ELR (cell line): Measurements from ENCODE around the gene ALOXE3.

Experiments used
- DNase-seq: peaks from one replicate; pipeline ENCODE4 v3.0.0-alpha.2; 2015; ENCODE audit warnings: low read depth

ALOXE3 gene

GRCh38 chr17:8048236-8048635 is 70.1 kb downstream of the ALOXE3 start:
- DNase-seq: no peak

- no peak for DNase-seq
These were observed 70.6 kb downstream of the ALOXE3 start for GRCh38 chr17:8047769-8048110.

GRCh38 chr17:8046929-8047768 is 71.2 kb downstream of the ALOXE3 start:
- DNase-seq: no peak

- DNase-seq: no peak
These were observed 71.9 kb downstream of the ALOXE3 start for GRCh38 chr17:8046306-8046928.
